Raji (cell line): ENCODE data around the gene GPR160.
A peak's percentile ranks its signal among the peaks of the same experiment; 100 is the strongest.

Experiments
- POLR2A ChIP-seq: IDR thresholded peaks from 2 replicates; pipeline ENCODE4 v1.6.1; 2011; ENCODE audit warnings: low read depth, low read length, control low read depth; ENCODE audit not compliant: insufficient read depth

Gene GPR160

DNA sequence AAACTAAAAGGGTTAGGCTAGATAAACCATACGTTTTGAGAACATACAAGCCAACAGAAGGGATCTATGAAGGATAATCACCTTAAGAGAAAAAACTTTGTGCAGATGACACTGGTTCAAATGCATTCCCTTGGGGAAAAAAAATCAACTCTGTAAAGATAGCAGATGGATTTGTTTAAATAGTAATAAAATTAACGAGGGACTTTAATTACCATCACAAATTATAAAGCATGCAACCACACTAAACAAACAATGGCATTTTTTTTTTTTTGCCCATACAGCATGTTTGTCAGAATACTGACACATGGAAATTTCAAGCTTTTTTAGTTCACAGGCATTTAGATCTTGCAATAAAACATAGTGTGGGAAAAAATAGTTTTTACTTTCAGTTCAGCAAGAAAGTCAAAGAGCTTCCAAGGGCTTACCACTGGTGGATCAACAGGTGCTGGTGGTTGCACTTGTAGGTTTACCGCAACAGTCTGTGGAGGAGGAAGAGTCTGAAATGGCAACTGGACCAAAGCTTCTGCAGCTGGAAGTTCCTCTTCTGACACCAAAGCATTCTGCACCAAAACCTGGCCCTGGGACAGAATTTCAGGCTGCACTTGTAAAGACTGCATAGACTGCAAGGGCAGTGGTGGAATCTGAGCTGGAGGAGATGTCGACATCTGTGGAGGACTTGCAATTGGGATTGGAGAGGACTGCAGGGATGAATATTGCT lies 90.6 kb downstream of the GPR160 start:
- TF ChIP-seq POLR2A = no peak

DNA sequence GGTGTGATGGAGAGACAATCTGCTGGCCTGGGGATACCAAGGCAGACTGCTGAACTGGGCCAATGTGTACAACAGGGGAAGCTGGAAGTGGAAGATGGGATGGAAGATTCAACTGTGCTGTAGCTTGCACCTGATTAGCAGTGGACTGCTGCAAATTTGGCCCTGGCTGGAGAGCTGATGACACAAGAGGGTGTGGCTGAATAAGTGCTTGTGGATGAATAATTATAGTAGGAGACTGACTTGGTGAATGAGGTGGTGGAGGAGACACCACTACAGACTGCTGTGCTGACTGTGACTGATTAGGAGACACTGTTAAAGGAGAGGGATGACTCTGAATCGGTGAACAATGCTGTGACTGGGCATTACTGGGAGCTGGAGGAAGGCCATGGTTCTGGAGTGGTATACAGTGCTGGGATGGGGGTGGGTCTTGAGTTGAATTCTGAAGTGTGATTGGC lies 91.2 kb downstream of the GPR160 start:
- TF ChIP-seq POLR2A = peak; percentile 56; the same call in 1 of the 2 replicates

DNA sequence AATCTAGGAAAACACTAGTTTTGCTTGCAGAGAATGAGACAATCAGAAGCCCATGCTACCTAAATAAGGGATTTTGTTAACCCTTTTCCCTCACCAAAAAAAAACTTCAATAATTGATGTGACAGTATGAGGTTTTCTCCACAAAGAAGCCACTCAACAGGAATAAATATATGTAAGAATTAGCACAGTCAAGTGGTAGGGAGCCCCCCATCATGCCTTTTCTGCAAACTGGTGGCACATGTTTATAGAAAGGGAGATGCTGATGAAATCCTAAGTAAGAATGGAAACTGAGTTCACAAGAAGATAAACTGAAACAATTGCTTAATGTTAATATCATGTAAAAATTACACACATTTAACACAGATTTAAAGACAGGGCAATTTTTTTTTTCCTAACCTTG lies 92.7 kb downstream of the GPR160 start:
- TF ChIP-seq POLR2A = no peak

DNA sequence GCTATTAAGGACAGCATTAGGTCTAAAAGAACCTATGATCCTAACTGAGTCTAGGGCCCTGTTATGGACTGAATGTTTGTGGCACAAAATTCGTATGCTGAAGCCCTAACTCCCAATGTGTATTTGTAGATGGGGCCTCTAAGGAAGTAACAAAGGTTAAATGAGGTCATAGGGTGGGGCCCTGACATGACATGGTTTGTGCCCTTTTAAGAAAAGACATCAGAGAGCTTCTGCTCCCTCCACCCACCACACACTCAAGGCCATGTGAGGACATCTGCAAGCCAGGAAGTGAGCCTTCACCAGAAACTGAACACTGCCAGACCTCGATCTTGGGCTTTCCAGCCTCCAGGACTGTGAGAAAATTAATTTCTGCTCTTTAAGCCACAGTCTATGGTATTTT lies 94.5 kb downstream of the GPR160 start:
- TF ChIP-seq POLR2A = peak; percentile 55
